Skin of body (tissue), 2 donors: Measurements from ENCODE around the gene HOOK2. TPM values are rescaled to one million over a fixed set of nuclear protein-coding genes. Genes with fewer than 3 reads are reported as not detected.
A peak's percentile ranks its signal among the peaks of the same experiment; 100 is the strongest.
"Not testable (repeated sequence)": the region's sequence is repeated elsewhere in the genome, so short reads cannot be mapped to it uniquely, and the experiment has no call there.

Experiments used
- DNase-seq: peaks from one replicate; lab custom pipeline; 2025; lab: John Stamatoyannopoulos, UW
- total RNA-seq: library from RNA; depleted of rRNA; stranded (reverse); fragments of >200 nt; gene quantifications from one replicate; pipeline ENCODE4 v1.2.3, GENCODE V29; 2014

Gene HOOK2
- total RNA-seq, 1 donor from 2014 or later: 31.8 TPM

DNA sequence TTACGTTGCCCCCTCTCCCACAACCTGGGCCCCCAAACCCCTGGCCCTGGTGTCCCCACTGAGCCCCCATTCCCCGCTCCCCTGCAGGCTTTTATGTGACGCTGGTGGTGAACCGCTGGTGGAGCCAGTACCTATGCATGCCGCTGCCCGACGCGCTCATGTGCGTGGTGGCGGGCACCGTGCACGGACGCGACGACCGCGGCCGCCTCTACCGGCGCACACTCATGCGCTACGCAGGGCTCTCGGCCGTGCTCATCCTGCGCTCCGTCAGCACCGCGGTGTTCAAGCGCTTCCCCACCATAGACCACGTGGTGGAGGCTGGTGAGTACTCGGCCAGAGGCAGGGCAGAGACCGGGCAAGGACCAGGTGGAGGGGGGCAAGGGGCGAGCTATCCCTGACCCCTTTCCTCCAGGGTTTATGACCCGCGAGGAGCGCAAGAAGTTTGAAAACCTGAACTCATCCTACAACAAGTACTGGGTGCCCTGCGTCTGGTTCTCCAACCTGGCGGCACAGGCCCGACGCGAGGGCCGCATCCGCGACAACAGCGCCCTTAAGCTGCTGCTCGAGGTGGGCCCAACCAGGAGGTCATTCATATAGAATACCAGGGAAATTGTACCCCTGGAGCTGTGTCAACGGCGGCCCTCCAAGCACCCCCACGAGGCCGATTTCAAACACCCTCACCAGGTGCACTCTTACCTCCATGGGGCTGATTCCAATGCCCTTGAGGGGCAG lies 20.7 kb downstream of the HOOK2 start:
- DNase-seq: no peak

DNA sequence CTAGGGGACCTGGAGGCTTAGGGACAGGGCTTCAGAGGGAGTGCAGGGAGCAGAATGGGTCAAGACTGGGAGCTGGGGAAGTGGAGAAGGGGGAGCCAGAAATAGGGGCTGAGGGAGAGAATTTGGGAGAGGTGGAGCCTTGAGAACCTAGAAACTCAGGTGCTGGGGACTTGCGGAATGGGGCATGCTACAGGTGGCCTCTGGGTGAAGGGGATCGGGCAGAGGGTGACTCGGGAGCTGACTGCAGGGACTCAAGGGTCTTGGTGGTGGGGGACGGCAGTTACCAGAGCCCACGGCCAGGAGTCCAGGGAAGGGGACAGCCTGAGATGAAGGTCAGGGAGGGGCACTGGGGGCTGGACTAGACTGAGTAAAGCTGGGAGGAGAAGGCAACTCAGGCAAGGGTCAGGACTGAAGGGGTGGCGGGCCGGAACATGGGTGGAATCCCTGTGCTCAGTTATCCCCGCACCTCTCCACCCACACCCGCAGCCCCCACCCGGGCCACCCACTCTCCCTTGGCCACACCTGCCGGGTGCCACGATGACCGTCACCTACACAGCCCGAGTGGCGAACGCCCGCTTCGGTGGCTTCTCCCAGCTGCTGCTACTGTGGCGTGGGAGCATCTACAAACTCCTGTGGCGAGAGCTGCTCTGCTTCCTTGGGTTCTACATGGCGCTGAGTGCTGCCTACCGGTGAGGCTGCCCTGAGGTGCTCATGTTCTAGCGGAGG lies 23.1 kb downstream of the HOOK2 start:
- no peak for DNase-seq

DNA sequence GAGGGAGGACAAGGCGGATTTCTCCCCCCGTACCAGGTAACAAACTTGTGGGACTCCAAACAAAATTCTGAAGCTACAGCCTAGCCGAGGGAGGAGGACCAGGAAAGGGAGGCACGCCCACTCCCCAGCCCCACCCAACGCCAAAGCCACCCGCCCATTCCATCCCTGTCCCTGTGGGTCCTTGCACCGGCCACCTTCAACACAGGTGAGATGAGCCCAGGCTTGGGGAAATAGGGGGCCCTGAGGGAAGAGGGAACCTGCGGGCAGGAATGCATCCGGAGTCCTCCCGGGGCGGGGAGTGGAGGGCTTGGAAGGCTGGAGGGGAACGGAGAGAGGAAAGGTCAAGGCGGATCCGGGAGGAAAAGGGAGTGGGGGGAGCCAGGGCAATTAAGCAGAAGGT lies 23.7 kb downstream of the HOOK2 start, which contains the start of gene BEST2:
BEST2 (plus strand) TSS at position 157 of the 400 bp plus-strand sequence. CDS start 802 bp downstream, outside the sequence.
- DNase-seq: no peak

DNA sequence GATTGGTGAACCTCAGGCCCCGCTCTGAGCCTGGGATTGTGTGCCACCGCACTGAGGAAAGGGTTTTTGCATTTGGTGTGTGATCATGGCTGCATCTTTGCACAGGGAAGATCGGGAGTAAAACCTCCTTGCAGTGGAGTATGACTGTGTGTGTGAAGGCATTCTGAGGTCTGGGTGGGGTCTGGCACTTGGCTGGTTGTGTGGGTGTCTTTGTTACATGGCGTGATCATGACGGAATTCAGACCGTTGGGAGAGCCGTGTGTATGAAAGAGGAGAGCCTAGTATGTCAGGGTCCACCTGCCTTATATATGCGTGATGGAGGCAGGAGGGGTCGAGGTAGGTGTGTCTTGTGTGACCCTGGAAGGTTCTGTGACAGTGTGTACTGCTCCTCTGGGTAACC lies 24.5 kb downstream of the HOOK2 start:
- no peak for DNase-seq

DNA sequence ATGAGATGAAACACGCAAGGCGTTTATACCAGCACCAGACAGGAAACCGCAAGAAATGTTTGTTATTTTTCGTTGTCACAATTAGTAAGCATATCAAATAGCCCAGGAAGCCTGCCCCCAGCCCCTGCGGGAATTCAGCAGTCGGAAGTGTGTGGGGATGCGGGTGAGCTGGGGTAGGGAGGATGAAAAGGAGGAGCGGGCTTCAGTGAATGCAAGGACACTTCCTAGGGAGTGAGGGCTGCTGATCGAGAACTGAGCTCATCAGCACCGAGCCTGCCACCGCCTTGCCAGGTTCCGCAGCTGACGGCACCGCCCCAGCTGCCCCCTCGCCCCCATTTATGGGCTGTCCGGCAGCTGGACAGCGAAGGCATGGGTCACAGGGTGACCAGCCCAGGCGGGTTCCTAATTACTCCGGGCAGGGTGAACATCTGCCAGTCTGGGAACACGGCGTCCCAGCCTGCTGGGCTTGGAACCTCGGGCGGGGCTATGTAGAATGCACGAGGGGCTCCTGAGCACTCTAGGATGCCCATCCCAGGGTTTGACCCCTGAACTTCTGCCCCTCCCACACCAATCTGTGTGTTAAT lies 25.3 kb downstream of the HOOK2 start:
- no peak for DNase-seq

DNA sequence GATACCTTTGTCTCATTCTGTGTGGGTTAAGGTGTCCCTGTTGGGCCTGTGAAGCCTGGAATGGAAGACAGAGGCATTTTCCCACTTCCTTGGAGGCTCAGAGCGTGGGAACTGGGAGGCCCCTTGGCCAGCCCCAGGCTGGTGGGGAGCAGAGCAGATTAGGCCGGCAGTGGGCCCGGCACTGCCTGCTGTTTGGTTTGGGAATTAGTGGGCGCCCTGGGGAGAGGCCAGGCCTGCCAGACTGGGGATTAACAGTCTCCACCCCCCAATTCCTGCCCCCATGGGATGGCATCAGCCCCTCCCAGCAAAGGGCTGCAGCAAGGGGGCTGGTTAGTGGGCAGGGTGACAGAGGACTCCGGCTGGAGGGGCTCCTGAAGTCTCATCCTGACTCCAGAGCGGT lies 26.9 kb downstream of the HOOK2 start:
- DNase-seq: no peak

DNA sequence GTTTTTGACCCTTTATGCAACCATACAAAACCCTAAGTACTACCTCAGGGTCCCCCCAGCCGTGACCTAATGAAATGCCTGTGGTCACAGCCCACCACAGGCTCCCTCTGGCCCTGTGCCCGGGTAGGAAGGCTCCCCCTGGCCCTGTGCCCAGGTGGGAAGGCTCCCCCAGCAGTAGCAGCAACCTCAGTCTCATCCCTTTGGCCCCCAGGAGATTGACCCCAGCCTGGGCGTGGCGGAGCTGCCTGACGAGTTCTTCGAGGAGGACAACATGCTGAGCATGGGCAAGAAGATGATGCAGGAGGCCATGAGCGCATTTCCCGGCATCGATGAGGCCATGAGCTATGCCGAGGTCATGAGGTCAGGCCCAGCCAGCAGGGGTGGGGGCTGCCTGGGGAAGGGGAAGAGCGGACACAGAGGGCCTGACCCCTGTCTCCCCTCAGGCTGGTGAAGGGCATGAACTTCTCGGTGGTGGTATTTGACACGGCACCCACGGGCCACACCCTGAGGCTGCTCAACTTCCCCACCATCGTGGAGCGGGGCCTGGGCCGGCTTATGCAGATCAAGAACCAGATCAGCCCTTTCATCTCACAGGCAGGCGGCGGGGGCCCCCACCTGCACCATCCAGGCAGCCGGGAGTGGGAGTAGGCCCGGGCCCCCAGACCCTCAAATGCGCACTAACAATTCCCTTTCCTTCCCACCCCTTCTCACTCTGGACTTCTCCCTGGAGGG lies 30.0 kb downstream of the HOOK2 start:
- DNase-seq: no peak

DNA sequence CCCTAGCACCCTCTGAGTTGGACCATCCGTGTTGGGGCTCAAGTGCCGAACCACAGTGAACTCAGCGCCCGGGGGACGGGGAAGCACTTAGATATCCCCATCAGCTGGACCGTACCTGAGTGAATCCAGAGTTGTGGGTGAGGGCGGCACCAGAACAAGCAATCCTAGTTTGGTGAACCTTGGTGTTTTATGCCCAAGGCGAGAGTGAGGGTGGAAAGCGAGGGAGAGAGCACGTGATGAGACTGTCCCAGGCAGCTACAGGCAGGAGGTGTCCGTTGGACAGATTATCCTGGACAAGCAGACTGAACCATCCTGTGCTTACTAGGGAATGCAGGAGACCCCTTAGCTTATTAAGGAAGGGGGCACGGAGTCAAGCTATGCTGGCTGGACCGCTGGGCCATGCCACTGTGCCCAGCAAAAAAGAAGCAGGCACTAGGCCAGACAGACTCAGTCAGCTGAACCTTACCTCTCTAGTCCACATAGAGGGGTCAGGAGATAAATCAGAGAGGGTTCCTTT lies 37.5 kb downstream of the HOOK2 start:
- DNase-seq: no peak

DNA sequence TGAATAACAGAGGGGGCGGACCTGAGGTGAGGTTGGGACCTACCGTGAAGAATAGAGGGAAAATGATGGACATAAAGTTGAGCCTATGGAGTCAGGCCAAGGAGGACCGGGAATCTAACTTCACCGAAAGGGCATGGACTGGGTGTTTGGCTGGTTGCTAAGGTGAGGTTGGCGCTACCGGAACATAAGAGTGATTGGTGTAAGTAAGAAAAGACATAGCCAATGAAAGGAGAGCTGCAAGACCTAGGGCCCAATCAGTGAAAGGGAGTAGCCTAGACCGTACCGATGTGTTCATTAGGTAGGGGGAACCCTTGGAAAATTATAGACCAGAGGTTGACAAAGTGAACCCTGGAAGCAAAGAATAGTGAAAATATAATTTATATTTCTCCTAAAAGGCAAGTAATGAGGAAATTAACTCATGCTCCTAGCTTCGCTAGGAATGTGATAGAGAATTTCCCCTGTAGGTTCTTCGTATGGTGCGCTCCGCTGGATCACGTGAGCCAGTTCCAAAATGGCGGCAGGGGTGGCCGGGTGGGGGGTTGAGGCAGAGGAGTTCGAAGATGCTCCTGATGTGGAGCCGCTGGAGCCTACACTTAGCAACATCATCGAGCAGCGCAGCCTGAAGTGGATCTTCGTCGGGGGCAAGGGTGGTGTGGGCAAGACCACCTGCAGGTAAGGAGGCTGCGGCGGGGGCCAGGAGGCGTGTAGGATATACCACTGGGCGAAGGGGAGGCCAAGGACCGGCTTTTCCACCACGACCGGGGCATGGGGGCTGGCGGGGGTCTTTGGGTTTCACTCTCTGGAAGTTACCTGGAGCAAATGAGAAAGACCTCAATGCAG lies 38.1 kb downstream of the HOOK2 start, which contains the start of gene GET3:
GET3 (plus strand) TSS at position 503 of the 840 bp plus-strand sequence; CDS start at position 512, 9 bp downstream.
- DNase-seq: peak; percentile 99

DNA sequence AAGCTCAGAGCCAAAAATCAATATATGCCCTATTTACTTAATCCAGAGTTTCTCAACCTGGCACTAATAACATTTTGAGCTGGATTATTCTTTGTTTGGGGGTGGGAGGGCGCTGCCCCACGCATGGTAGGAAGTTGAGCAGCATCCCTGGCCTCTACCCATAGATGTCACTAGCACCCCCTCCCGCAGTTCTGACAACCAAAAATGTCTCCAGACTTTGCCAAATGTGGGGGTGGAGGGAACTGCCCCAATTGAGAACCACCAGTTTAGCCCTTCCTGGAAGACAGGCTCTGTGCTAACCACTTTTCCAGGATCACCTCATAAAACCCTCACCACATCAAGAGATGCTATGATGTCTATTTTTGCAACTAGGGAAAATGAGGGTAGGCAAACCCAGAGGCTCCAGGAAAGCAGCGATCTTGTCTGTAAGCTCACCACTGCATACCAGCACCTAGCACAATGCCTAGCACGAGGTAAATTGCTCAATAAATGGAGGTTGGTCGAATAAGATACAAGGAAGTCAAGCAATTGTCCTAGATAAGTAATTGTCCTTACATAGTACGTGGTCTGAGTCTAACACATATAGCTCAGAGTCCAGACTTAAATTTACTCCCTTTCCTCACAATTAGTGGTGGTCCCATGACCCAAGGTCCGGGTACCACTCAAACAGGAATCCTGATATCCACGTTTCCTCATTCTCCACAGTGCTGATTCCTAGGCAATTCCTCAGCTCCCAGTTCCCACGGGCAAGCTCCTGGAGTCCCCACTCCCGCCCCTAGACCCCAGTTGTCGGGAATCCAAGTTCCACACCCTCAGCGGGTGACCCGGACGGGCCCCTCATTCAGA lies 41.8 kb downstream of the HOOK2 start:
- no peak for DNase-seq

DNA sequence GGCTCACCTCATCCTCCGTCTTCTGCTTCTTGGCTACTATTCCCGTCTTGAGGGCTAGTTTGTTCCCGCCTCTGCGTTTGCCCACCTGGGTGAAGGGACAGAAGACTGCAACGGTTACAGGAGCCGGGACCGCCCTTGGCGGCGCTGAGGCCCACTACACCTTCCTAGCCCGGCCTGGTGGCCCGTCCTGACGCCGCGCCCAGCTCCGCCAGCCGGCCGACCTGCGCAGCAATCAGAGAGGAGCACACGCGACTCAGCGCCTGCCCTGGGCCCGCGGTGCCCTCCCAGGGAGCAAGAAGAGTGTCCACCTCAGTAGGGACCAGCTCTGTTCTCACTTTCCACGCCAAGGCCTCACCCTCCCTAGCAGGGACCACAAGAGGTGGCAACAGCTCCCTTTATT lies 44.0 kb downstream of the HOOK2 start:
- no peak for DNase-seq

DNA sequence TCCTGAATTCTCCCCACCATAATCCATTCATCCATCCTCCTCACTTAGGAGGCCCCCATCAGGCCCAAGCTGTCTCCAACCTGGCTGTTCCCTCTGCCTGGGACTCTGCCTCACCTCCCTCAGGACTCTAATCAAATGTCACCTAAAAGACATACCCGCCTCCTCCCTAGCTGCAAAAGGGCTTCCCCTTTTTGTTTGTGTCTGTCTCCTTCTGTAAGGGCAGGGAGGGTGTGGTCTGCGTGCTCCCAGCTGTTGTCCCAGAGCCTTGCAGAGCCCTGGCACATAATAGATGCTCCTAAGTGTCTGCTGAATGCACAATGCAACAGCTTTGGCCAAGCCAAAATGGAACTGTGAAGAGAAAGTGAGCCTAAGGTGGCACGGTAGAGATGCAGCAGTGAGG lies 45.3 kb downstream of the HOOK2 start:
- no peak for DNase-seq

DNA sequence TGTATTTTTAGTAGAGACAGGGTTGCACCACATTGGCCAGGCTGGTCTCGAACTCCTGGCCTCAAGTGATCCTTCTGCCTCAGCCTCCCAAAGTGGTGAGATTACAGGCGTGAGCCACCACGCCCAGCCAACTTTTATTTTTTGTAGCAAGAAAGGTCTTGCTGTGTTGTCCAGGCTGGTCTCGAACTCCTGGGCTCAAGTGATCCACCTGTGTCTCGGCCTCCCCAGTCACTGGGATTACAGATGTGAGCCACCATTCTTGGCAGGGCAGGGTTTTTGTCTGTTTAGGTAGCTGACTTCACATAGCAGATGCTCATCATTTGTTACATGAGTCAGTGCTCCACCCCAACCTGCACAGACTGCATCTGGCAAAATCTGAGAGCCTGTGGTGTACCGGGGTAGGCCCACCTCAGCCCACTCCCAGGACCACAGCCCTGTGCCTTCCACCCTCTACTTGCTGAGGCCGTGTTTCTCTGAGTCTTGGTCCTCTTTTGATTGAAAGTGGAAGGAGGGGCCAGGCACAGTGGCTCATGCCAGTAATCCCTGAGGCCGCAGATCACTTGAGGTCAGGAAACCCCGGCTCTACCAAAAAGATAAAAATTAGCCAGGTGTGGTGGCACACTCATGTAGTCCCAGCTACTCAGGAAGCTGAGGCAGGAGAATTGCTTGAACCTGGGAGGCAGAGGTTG lies 47.5 kb downstream of the HOOK2 start:
- no peak for DNase-seq

DNA sequence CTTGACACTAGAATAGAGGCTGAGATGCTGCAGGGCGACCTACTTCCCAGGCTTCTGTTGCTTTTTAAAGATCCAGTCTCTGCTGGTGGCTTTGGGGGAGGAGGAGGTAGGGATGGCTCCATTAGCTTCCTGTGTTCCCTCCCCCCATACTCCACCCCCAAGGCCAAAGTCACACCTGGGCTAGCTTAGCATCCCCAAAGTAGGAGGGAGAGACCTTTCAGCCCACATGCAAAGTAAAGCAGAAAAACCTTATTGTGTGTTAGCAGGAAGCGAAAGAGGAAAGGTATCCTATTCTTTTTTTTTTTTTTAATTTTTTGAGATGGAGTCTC lies 48.4 kb downstream of the HOOK2 start:
- DNase-seq: no peak

DNA sequence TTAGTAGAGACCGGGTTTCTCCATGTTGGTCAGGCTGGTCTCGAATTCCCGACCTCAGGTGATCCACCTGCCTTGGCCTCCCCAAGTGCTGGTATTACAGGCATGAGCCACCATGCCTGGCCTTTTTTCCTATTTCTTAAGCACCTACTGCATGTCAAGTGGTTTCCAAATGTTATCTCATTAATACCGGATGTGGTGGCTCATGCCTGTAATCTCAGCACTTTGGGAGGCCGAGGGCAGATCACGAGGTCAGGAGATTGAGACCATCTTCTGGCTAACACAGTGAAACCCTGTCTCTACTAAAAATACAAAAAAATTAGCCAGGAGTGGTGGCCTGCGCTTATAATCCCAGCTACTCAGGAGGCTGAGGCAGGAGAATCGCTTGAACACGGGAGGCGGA lies 49.7 kb downstream of the HOOK2 start:
- not testable (repeated sequence) for DNase-seq

DNA sequence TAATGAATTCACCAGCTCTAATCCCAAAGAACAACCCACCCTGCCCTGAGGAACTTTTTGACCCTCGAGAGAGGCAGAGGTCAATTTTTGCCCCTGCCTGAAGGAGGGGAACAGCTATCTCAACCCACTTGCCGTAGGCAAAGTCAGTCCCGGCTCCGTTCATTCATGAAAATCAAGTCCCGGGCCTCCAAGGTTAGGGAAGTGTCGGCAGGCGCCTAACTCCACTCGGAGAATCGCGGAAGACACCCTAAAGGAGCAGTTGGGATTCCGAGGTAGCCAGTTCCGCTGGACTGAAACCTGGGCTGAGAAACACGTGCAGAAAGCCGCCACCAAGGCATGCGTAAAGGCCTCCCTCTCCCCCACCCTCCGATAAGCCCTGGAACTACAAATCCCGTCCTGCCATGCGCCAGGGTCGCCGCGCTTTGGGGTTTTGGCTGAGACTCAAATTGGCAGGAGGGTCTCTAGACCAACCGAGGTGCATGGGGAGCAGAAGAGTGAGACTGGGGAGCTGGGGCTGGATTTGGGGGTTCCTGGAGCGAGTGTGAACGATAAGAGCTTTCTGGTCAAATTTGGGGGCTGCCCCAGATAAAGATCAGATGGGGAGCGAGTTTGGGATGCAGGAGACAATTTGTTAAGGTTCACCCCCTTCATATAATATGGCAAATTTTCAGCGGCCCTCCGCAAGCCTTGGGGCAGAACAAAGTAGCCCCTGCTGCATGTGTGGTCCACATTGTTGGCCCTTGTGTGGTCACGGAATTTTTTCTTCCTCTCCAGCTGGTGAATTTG lies 51.5 kb downstream of the HOOK2 start, which contains the start of gene TNPO2:
TNPO2 (minus strand) TSS at position 292 of the 786 bp plus-strand sequence. CDS start 2,955 bp downstream, outside the sequence.
- DNase-seq: no peak

DNA sequence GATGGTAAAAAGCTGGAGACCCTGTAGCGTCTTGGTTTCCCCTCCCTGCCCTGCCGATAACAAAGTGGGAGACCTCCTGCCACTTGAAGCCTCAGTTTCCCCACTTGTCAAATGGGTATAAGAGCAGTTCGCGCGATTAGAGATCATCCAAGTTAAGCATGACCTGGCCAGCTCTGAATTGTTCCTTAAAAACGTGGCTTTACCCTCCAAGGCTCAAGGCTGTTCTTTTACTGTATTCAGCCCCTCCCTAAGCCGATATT lies 52.0 kb downstream of the HOOK2 start:
- no peak for DNase-seq

DNA sequence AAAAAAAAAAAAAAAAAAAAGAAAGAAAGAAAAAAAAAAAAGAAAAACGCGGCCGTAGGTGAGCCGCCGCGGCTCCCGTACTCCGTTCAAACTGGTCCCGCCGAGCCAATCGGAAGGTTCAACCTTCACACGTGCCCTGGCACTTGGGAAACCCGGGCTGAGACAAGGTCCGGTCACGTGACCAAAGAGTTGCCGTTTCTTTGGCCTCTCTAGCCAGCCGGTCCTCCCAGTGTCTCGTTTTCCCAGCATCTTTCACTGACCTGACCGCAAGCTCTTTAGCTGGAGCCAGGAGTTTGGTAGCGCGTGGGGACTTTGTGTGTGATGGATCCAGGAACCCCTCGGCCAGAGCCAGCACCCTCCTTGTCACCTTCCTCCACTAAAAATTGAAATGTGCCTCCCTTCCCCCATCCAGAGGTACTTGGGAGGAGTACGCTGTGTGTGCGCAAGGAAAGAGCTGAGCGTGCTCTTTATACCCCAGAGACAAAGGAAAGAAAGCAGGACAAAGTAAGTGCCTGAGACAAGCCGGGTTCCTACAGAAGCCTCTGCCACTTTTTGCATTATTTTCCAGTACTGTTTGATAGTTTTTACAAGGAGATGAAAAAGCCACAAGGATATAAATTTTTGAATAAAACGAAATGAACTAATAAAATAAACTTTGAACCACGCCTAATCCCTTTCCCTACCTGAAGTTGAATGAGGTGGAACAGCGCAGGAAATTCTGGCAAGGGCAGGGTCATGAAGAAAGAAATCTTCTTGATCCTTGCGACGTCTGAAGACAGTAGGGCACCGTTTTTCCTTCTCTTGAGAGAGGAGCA lies 52.6 kb downstream of the HOOK2 start:
- peak; percentile 97 for DNase-seq
